Panc1 (cell line): Measurements from ENCODE around the gene CSNK1G2. TPM values are rescaled to one million over a fixed set of nuclear protein-coding genes. Genes with fewer than 3 reads are reported as not detected.

ENCODE experiments used
- ATAC-seq: fragments of 200-7000 bp; cut with Tn5 transposase; 2 replicates; pipeline ENCODE4 v1.9.1; 2020; ENCODE audit warnings: mild to moderate bottlenecking, moderate library complexity
- BruUV-seq: library from RNA; stranded (reverse); fragments of 400-500 nt; replicated peaks from 2 replicates; lab custom pipeline; 2021; lab: Mats Ljungman, UMichigan
- CTCF ChIA-PET: fragments of 300-600 bp; sonication (Branson Sonifier 250); formaldehyde crosslinking; loops from one replicate; lab custom pipeline; 2022; ENCODE audit warnings: antibody characterized with exemption; lab: Charles Lee
- POLR2A ChIA-PET: fragments of 300-600 bp; sonication (Branson Sonifier 250); formaldehyde crosslinking; loops from one replicate; lab custom pipeline; 2022; ENCODE audit warnings: antibody characterized with exemption; lab: Charles Lee
- DNase-seq: peaks from one replicate; pipeline ENCODE4 v3.0.0-alpha.2; 2010; ENCODE audit warnings: low read depth, low spot score
- H3K27ac ChIP-seq: 2 replicates; pipeline ENCODE4 v1.5.1; 2011; ENCODE audit warnings: mild to moderate bottlenecking, low read length, inconsistent platforms
- H3K27me3 ChIP-seq: fragments of 200-500 bp; sonication (Bioruptor generic); 2 replicates; pipeline ENCODE4 v1.6.0; 2014; ENCODE audit warnings: low read length, inconsistent platforms; ENCODE audit not compliant: control insufficient read depth, insufficient read depth
- H3K36me3 ChIP-seq: fragments of 200-500 bp; sonication (Bioruptor generic); 2 replicates; pipeline ENCODE4 v1.5.1; 2014; ENCODE audit warnings: inconsistent platforms, mild to moderate bottlenecking, low read length, moderate library complexity; ENCODE audit not compliant: control insufficient read depth, insufficient read depth
- H3K4me1 ChIP-seq: 2 replicates; pipeline ENCODE4 v1.5.1; 2011; ENCODE audit warnings: inconsistent platforms, mild to moderate bottlenecking, low read length, moderate library complexity; ENCODE audit not compliant: control insufficient read depth, insufficient read depth
- H3K4me3 ChIP-seq, 2 experiments: 2 replicates each; pipeline ENCODE4 v1.5.1; 2011 to 2012; ENCODE audit warnings: low read depth in 2 of 2, low read length in 2 of 2, mild to moderate bottlenecking in 2 of 2, inconsistent platforms in 1 of 2, moderate library complexity in 1 of 2
- H3K9me3 ChIP-seq: fragments of 200-500 bp; sonication (Bioruptor generic); 2 replicates; pipeline ENCODE4 v1.5.1; 2014; ENCODE audit warnings: low read depth, mild to moderate bottlenecking, inconsistent platforms, low read length, moderate library complexity; ENCODE audit not compliant: control insufficient read depth, insufficient read depth
- CTCF ChIP-seq: fragments of 450-650 bp; IDR thresholded peaks from 2 replicates; pipeline ENCODE4 v1.5.1; 2017; ENCODE audit warnings: mild to moderate bottlenecking
- POLR2AphosphoS5 ChIP-seq: IDR thresholded peaks from 2 replicates; pipeline ENCODE4 v1.6.1; 2012; ENCODE audit warnings: mild to moderate bottlenecking, low read depth, low read length, moderate library complexity
- REST ChIP-seq, 2 experiments: IDR thresholded peaks; 2 replicates each; pipeline ENCODE4 v1.6.1; 2011 to 2012; ENCODE audit warnings: low read depth in 2 of 2, control low read depth in 1 of 2, low read length in 1 of 2, mild to moderate bottlenecking in 1 of 2, moderate library complexity in 1 of 2; ENCODE audit not compliant: insufficient read depth in 1 of 2
- SIN3A ChIP-seq: IDR thresholded peaks from 2 replicates; pipeline ENCODE4 v1.6.1; 2012; ENCODE audit warnings: low read depth, mild to moderate bottlenecking, low read length, moderate library complexity, borderline replicate concordance; ENCODE audit not compliant: insufficient read depth
- TCF7L2 ChIP-seq: IDR thresholded peaks from 2 replicates; pipeline ENCODE4 v1.6.1; 2011; ENCODE audit warnings: mild to moderate bottlenecking, low read depth, low read length, inconsistent platforms
- in situ Hi-C: cut with HindIII; loops from 2 replicates; pipeline ENCODE4 v1.10.0; 2016; ENCODE audit warnings: low sequenced_read_pairs, low pct_unique_long_range_greater_than_20kb
- intact Hi-C: fragments of 100-400 bp; cut with micrococcal nuclease; formaldehyde crosslinking; loops from one replicate; pipeline ENCODE4 v1.10.0; 2022; ENCODE audit not compliant: unreplicated experiment
- total RNA-seq: library from RNA; stranded (reverse); gene quantifications from one replicate; pipeline ENCODE4 v1.2.1, GENCODE V29; 2021; ENCODE audit not compliant: unreplicated experiment

CSNK1G2 gene
- total RNA-seq, 1 experiment from 2014 or later: 65.8 TPM

- H3K27ac ChIP-seq: peak overlapping the region; percentile 79
- BruUV-seq: no TSS peak
- ChIA-PET CTCF (no interaction called here), POLR2A (interaction anchor here (0.7 kb wide), 1 partner anchor 16 kb away, joined by 6 read pairs; no protein-coding TSS in a partner anchor)
- peaks cover 17% of the 10 kb centered on the region for H3K4me1 ChIP-seq
- no peaks in the 10 kb centered on the region for H3K27me3 ChIP-seq
- in situ Hi-C loops (no loop called here), intact Hi-C loops (no loop called here)
- no peak for DNase-seq
- no peak for ATAC-seq
- H3K36me3 ChIP-seq: no peaks in the 10 kb centered on the region
- no peak for TF ChIP-seq SIN3A
- no peak for TF ChIP-seq CTCF
- no peak for TF ChIP-seq REST (IDR thresholded peaks at IDR 0.05; ENCODE audit: insufficient read depth in 1 of 2, low read depth in 2 of 2, low read length in 1 of 2)
- no peak for TF ChIP-seq POLR2AphosphoS5
- no peak for TF ChIP-seq TCF7L2
- peak overlapping the region; percentile 33 to 45 for H3K4me3 ChIP-seq
- no peaks in the 10 kb centered on the region for H3K9me3 ChIP-seq
Measured at GRCh38 chr19:1906985-1907562, 33.9 kb upstream of the CSNK1G2 start.

GRCh38 chr19:1907563-1908363 is 33.2 kb upstream of the CSNK1G2 start:
- CTCF ChIA-PET: interaction anchor here (0.8 kb wide), 1 partner anchor 69 kb away, joined by 3 read pairs; no protein-coding TSS in a partner anchor
- in situ Hi-C loops: no loop called here
- Histone ChIP-seq H3K4me1 (peaks cover 17% of the 10 kb centered on the region), H3K36me3 (no peaks in the 10 kb centered on the region), H3K4me3 (peak overlapping the region; percentile 33 to 45), H3K27ac (peak overlapping the region; percentile 79), H3K27me3 (no peaks in the 10 kb centered on the region), H3K9me3 (no peaks in the 10 kb centered on the region)
- BruUV-seq: no TSS peak
- DNase-seq (no peak), ATAC-seq (peak; percentile 57)
- TF ChIP-seq POLR2AphosphoS5 (peak; percentile 44; the same call in 1 of the 2 replicates), CTCF (no peak), REST (IDR thresholded peaks at IDR 0.05; ENCODE audit: insufficient read depth in 1 of 2, low read depth in 2 of 2, low read length in 1 of 2) (no peak), TCF7L2 (no peak)
- intact Hi-C loops: no loop called here
- POLR2A ChIA-PET: no interaction called here
